HepG2 (cell line): Measurements from ENCODE around the gene RECQL5. TPM values are rescaled to one million over a fixed set of nuclear protein-coding genes. Genes with fewer than 3 reads are reported as not detected.

Source experiments
- ARHGAP35 ChIP-seq: sonication (generic); formaldehyde crosslinking; IDR thresholded peaks from 2 replicates; pipeline ENCODE4 v1.9.0; 2022; ENCODE audit warnings: mild to moderate bottlenecking, inconsistent platforms, moderate library complexity, missing genetic modification reagents, borderline replicate concordance
- ARNT2 ChIP-seq: sonication (generic); formaldehyde crosslinking; IDR thresholded peaks from 2 replicates; pipeline ENCODE4 v1.8.0; 2022; ENCODE audit warnings: mild to moderate bottlenecking, low read depth, missing genetic modification reagents, moderate library complexity
- CENPX ChIP-seq: sonication (generic); formaldehyde crosslinking; IDR thresholded peaks from 2 replicates; pipeline ENCODE4 v1.9.0; 2021; ENCODE audit warnings: mild to moderate bottlenecking, missing genetic modification reagents, moderate library complexity
- DMAP1 ChIP-seq: IDR thresholded peaks from 2 replicates; pipeline ENCODE4 v1.6.1; 2016
- GATAD1 ChIP-seq: IDR thresholded peaks from 2 replicates; pipeline ENCODE4 v1.6.1; 2016; ENCODE audit warnings: missing genetic modification reagents, missing compliant biosample characterization
- HOXA3 ChIP-seq: sonication (generic); formaldehyde crosslinking; IDR thresholded peaks from 2 replicates; pipeline ENCODE4 v1.5.0; 2020; ENCODE audit warnings: missing genetic modification reagents
- KDM5A ChIP-seq: fragments of 200-600 bp; sonication (generic); IDR thresholded peaks from 2 replicates; pipeline ENCODE4 v1.7.0; 2018; ENCODE audit warnings: antibody characterized with exemption, mild to moderate bottlenecking, low read length, borderline replicate concordance
- PHF20 ChIP-seq: sonication (generic); formaldehyde crosslinking; IDR thresholded peaks from 2 replicates; pipeline ENCODE4 v1.5.0; 2020; ENCODE audit warnings: mild to moderate bottlenecking, missing genetic modification reagents
- POLR2A ChIP-seq, 2 experiments: IDR thresholded peaks; 2 replicates each; pipeline ENCODE4 v1.6.1; 2011; ENCODE audit warnings: low read depth in 2 of 2, low read length in 2 of 2, mild to moderate bottlenecking in 1 of 2, moderate library complexity in 1 of 2; ENCODE audit not compliant: insufficient read depth in 1 of 2
- SCMH1 ChIP-seq: sonication (generic); formaldehyde crosslinking; IDR thresholded peaks from 2 replicates; pipeline ENCODE4 v1.9.0; 2021; ENCODE audit warnings: missing genetic modification reagents, mild to moderate bottlenecking, borderline replicate concordance
- SP4 ChIP-seq: sonication (generic); formaldehyde crosslinking; IDR thresholded peaks from 2 replicates; pipeline ENCODE4 v1.8.1; 2023; ENCODE audit warnings: mild to moderate bottlenecking, missing genetic modification reagents
- TAF1 ChIP-seq: sonication (generic); formaldehyde crosslinking; IDR thresholded peaks from 2 replicates; pipeline ENCODE4 v1.4.0; 2020; ENCODE audit warnings: missing genetic modification reagents
- WIZ ChIP-seq: sonication (generic); formaldehyde crosslinking; IDR thresholded peaks from 2 replicates; pipeline ENCODE4 v1.5.1; 2020; ENCODE audit warnings: mild to moderate bottlenecking, missing genetic modification reagents
- ZNF34 ChIP-seq: sonication (generic); formaldehyde crosslinking; IDR thresholded peaks from 2 replicates; pipeline ENCODE4 v1.4.0; 2020; ENCODE audit warnings: mild to moderate bottlenecking, missing genetic modification reagents, borderline replicate concordance
- polyA plus RNA-seq, 8 experiments: library from polyadenylated mRNA; depleted of rRNA in 3 of 8; stranded (reverse) in 7 of 8; unstranded in 1 of 8; fragments of >200 nt; fragmentation: Illumina TruSeq in 4 of 8; extraction: Trizol in 4 of 8; gene quantifications; 2 replicates each; pipeline versions ENCODE4 v1.2.1 to v1.2.3, GENCODE V29; 2011 to 2016; ENCODE audit warnings: low read depth in 4 of 8, missing spikeins in 1 of 8, mixed read lengths in 1 of 8; ENCODE audit not compliant: insufficient read depth in 1 of 8
- total RNA-seq, 5 experiments: library from RNA; depleted of rRNA; stranded (reverse); fragments of >200 nt; fragmentation: Illumina TruSeq; extraction: Trizol; gene quantifications; 2 replicates each; pipeline ENCODE4 v1.2.3, GENCODE V29; 2016; ENCODE audit warnings: low read depth in 1 of 5
- TF ChIP-seq, protein P1 (sequence below): sonication (generic); formaldehyde crosslinking; IDR thresholded peaks from 2 replicates; pipeline ENCODE4 v1.4.0; 2020; ENCODE audit warnings: mild to moderate bottlenecking, missing genetic modification reagents
- TF ChIP-seq, protein P2 (sequence below): IDR thresholded peaks from 2 replicates; pipeline ENCODE4 v1.6.1; 2016; ENCODE audit warnings: low read depth, missing genetic modification reagents, missing compliant biosample characterization
- TF ChIP-seq, protein P3 (sequence below): sonication (generic); formaldehyde crosslinking; IDR thresholded peaks from 2 replicates; pipeline ENCODE4 v1.4.0; 2020; ENCODE audit warnings: missing genetic modification reagents
- TF ChIP-seq, protein P4 (sequence below): sonication (generic); formaldehyde crosslinking; IDR thresholded peaks from 2 replicates; pipeline ENCODE4 v1.5.0; 2020; ENCODE audit warnings: mild to moderate bottlenecking, missing genetic modification reagents, moderate library complexity

The RECQL5 gene
- total and polyA plus RNA-seq, 2 of the 13 experiments (the other 11 are each of a cell fraction or from before 2014, with no cell fraction given), result 27.7 to 32.0 TPM

DNA sequence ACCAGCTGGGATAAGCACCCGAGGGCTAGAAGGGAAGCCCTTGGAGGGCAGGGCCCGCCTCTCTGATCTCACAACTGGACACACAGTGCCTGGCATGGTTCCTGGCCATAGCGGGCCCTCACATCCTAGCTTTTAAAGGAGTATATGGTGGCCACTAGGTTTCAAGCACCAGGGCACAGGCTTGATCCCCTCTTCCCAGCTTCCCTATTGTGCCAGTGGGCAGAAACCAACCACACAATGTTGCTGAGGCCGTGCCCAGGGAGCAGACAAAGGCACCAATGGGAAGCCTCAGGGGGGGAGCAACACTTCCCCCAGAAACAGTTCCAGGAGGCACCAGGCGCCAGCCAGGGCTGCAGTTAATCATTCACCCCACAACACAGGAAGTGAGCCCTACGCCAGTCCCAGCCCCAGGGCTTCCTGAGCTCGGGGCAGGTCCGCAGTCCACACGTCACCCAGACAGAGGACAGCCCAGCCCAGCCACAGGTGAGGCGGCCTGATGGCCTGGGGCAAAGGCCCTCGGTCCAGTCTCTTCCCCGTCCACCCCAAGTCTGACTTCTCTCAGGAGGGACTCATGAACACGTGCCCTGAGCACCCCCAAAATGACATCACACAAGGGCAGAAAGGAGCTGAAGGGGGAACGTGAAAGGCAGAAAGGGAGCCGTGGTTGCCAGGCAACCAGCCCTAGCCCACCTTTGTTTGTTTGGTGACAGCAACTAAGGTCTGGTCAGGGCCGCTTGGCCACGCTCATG lies 20.9 kb downstream of the RECQL5 start (continued):
- TF ChIP-seq, protein P1, sequence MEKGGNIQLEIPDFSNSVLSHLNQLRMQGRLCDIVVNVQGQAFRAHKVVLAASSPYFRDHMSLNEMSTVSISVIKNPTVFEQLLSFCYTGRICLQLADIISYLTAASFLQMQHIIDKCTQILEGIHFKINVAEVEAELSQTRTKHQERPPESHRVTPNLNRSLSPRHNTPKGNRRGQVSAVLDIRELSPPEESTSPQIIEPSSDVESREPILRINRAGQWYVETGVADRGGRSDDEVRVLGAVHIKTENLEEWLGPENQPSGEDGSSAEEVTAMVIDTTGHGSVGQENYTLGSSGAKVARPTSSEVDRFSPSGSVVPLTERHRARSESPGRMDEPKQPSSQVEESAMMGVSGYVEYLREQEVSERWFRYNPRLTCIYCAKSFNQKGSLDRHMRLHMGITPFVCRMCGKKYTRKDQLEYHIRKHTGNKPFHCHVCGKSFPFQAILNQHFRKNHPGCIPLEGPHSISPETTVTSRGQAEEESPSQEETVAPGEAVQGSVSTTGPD (CRISPR knock-in tag), result no peak
- TF ChIP-seq ARHGAP35 (peak; percentile 63), POLR2A (IDR thresholded peaks at IDR 0.05; ENCODE audit: insufficient read depth in 1 of 2, low read depth in 2 of 2, low read length in 2 of 2) (peak; percentile 90 to 93), SCMH1 (no peak), DMAP1 (CRISPR knock-in tag) (peak; percentile 65; the same call in 1 of the 2 replicates), PHF20 (CRISPR knock-in tag) (peak; percentile 77; the same call in 1 of the 2 replicates), GATAD1 (CRISPR knock-in tag) (peak; percentile 82), ZNF34 (no peak), CENPX (CRISPR knock-in tag) (no peak), KDM5A (no peak; the same call in 1 of the 2 replicates), HOXA3 (CRISPR knock-in tag) (peak; percentile 86), TAF1 (CRISPR knock-in tag) (peak; percentile 71; the same call in 1 of the 2 replicates), WIZ (CRISPR knock-in tag) (no peak), SP4 (CRISPR knock-in tag) (peak; percentile 57), ARNT2 (CRISPR knock-in tag) (no peak)
- TF ChIP-seq, protein P2, sequence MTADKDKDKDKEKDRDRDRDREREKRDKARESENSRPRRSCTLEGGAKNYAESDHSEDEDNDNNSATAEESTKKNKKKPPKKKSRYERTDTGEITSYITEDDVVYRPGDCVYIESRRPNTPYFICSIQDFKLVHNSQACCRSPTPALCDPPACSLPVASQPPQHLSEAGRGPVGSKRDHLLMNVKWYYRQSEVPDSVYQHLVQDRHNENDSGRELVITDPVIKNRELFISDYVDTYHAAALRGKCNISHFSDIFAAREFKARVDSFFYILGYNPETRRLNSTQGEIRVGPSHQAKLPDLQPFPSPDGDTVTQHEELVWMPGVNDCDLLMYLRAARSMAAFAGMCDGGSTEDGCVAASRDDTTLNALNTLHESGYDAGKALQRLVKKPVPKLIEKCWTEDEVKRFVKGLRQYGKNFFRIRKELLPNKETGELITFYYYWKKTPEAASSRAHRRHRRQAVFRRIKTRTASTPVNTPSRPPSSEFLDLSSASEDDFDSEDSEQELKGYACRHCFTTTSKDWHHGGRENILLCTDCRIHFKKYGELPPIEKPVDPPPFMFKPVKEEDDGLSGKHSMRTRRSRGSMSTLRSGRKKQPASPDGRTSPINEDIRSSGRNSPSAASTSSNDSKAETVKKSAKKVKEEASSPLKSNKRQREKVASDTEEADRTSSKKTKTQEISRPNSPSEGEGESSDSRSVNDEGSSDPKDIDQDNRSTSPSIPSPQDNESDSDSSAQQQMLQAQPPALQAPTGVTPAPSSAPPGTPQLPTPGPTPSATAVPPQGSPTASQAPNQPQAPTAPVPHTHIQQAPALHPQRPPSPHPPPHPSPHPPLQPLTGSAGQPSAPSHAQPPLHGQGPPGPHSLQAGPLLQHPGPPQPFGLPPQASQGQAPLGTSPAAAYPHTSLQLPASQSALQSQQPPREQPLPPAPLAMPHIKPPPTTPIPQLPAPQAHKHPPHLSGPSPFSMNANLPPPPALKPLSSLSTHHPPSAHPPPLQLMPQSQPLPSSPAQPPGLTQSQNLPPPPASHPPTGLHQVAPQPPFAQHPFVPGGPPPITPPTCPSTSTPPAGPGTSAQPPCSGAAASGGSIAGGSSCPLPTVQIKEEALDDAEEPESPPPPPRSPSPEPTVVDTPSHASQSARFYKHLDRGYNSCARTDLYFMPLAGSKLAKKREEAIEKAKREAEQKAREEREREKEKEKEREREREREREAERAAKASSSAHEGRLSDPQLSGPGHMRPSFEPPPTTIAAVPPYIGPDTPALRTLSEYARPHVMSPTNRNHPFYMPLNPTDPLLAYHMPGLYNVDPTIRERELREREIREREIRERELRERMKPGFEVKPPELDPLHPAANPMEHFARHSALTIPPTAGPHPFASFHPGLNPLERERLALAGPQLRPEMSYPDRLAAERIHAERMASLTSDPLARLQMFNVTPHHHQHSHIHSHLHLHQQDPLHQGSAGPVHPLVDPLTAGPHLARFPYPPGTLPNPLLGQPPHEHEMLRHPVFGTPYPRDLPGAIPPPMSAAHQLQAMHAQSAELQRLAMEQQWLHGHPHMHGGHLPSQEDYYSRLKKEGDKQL (CRISPR knock-in tag), result 0 out of 2 replicates have a peak, but pooled peaks have one; percentile 29
- TF ChIP-seq, protein P3, sequence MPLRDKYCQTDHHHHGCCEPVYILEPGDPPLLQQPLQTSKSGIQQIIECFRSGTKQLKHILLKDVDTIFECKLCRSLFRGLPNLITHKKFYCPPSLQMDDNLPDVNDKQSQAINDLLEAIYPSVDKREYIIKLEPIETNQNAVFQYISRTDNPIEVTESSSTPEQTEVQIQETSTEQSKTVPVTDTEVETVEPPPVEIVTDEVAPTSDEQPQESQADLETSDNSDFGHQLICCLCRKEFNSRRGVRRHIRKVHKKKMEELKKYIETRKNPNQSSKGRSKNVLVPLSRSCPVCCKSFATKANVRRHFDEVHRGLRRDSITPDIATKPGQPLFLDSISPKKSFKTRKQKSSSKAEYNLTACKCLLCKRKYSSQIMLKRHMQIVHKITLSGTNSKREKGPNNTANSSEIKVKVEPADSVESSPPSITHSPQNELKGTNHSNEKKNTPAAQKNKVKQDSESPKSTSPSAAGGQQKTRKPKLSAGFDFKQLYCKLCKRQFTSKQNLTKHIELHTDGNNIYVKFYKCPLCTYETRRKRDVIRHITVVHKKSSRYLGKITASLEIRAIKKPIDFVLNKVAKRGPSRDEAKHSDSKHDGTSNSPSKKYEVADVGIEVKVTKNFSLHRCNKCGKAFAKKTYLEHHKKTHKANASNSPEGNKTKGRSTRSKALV, result no peak; the same call in 1 of the 2 replicates
- TF ChIP-seq, protein P4, sequence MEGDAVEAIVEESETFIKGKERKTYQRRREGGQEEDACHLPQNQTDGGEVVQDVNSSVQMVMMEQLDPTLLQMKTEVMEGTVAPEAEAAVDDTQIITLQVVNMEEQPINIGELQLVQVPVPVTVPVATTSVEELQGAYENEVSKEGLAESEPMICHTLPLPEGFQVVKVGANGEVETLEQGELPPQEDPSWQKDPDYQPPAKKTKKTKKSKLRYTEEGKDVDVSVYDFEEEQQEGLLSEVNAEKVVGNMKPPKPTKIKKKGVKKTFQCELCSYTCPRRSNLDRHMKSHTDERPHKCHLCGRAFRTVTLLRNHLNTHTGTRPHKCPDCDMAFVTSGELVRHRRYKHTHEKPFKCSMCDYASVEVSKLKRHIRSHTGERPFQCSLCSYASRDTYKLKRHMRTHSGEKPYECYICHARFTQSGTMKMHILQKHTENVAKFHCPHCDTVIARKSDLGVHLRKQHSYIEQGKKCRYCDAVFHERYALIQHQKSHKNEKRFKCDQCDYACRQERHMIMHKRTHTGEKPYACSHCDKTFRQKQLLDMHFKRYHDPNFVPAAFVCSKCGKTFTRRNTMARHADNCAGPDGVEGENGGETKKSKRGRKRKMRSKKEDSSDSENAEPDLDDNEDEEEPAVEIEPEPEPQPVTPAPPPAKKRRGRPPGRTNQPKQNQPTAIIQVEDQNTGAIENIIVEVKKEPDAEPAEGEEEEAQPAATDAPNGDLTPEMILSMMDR (CRISPR knock-in tag), result peak; percentile 52
